ENCODE results near the gene ENPP3. TPM values are rescaled to one million over a fixed set of nuclear protein-coding genes. Genes with fewer than 3 reads are reported as not detected.

The ENPP3 gene
- total and polyA plus RNA-seq, 9 of the 15 experiments (the other 6 are each of a cell fraction or from before 2014, with no cell fraction given): 14.0 to 32.8 (median 21.6) TPM

GRCh38 chr6:131597446-131597845 is 39.7 kb upstream of the ENPP3 start:
- CTCF ChIA-PET (ENCODE audit: low intra/inter-chr PET ratio): no interaction called here
- ATAC-seq: peak; percentile 71
- intact Hi-C loops (cut with micrococcal nuclease): no loop called here
- in situ Hi-C loops (cut with MboI): no loop called here
- Histone ChIP-seq H3K4me3 (no peak overlapping the region), H2AFZ (ENCODE audit: low read depth, low read length) (no peak overlapping the region), H3K4me2 (ENCODE audit: insufficient read depth, low read length) (no peak overlapping the region), H3K27ac (ENCODE audit: extremely low read depth, low read depth, low read length) (no peak overlapping the region), H4K20me1 (replicated peaks; ENCODE audit: control insufficient read depth, insufficient read depth, low read length) (no peaks in the 10 kb centered on the region), H3K27me3 (ENCODE audit: control insufficient read depth in 2 of 2, insufficient read depth in 2 of 2, low read length in 2 of 2) (no peaks in the 10 kb centered on the region), H3K36me3 (ENCODE audit: control insufficient read depth, insufficient read depth, low read length) (peaks cover 89% of the 10 kb centered on the region), H3K9me1 (ENCODE audit: control insufficient read depth, insufficient read depth, low read length) (no peaks in the 10 kb centered on the region), H3K9me3 (replicated peaks; ENCODE audit: control insufficient read depth, insufficient read depth, low read depth, low read length) (no peaks in the 10 kb centered on the region), H3K4me1 (replicated peaks in 1 of 2; ENCODE audit: control insufficient read depth in 2 of 2, insufficient read depth in 2 of 2, low read length in 2 of 2) (no peaks in the 10 kb centered on the region), H3K9ac (ENCODE audit: insufficient read depth in 1 of 2, low read depth in 2 of 2, low read length in 2 of 2) (no peak overlapping the region), H3K79me2 (ENCODE audit: control insufficient read depth, insufficient read depth, low read length) (no peaks in the 10 kb centered on the region)
- WGBS (ENCODE audit: insufficient coverage, low coverage, missing lambda C conversion rate): 100% methylated on average over 3 of the region's 3 CpGs
- POLR2A ChIA-PET: no interaction called here
- no peak for FAIRE-seq
- DNase-seq (ENCODE audit: extremely low read depth in 1 of 4, low spot score in 3 of 4): no peak
- peak in 2 of 3 experiments; percentile 17 to 31; a peak in 2 of 6 replicates for TF ChIP-seq CTCF (IDR thresholded peaks at IDR 0.05 in 2 of 3, conservative IDR thresholded peaks at IDR 0.05 in 1 of 3; ENCODE audit: insufficient read depth in 2 of 3, low read depth in 1 of 3, low read length in 3 of 3)
- TF ChIP-seq HSF4 (CRISPR knock-in tag; IDR thresholded peaks at IDR 0.05; ENCODE audit: borderline replicate concordance): no peak
- BruUV-seq (replicated peaks): no TSS peak

- H3K4me3 ChIP-seq: no peak overlapping the region
- H3K9me1 ChIP-seq (ENCODE audit: control insufficient read depth, insufficient read depth, low read length): no peaks in the 10 kb centered on the region
- H3K4me2 ChIP-seq (ENCODE audit: insufficient read depth, low read length): no peak overlapping the region
- in situ Hi-C loops (cut with MboI) (no loop called here), intact Hi-C loops (cut with micrococcal nuclease) (no loop called here)
- 82% methylated on average over 4 of the region's 4 CpGs for WGBS (ENCODE audit: insufficient coverage, low coverage, missing lambda C conversion rate)
- no peaks in the 10 kb centered on the region for H3K4me1 ChIP-seq (replicated peaks in 1 of 2; ENCODE audit: control insufficient read depth in 2 of 2, insufficient read depth in 2 of 2, low read length in 2 of 2)
- no peaks in the 10 kb centered on the region for H3K27me3 ChIP-seq (ENCODE audit: control insufficient read depth in 2 of 2, insufficient read depth in 2 of 2, low read length in 2 of 2)
- FAIRE-seq: no peak
- no peaks in the 10 kb centered on the region for H3K9me3 ChIP-seq (replicated peaks; ENCODE audit: control insufficient read depth, insufficient read depth, low read depth, low read length)
- DNase-seq (ENCODE audit: extremely low read depth in 1 of 4, low spot score in 3 of 4): no peak
- ChIA-PET POLR2A (interaction anchor here (1.3 kb wide), 1 partner anchor 27 kb away, joined by 4 read pairs; the partner anchor contains the start of gene MED23), CTCF (ENCODE audit: low intra/inter-chr PET ratio) (no interaction called here)
- no peaks in the 10 kb centered on the region for H4K20me1 ChIP-seq (replicated peaks; ENCODE audit: control insufficient read depth, insufficient read depth, low read length)
- peaks cover 91% of the 10 kb centered on the region for H3K36me3 ChIP-seq (ENCODE audit: control insufficient read depth, insufficient read depth, low read length)
- no TSS peak for BruUV-seq (replicated peaks)
- no peak for ATAC-seq
- H3K79me2 ChIP-seq (ENCODE audit: control insufficient read depth, insufficient read depth, low read length): no peaks in the 10 kb centered on the region
- H3K9ac ChIP-seq (ENCODE audit: insufficient read depth in 1 of 2, low read depth in 2 of 2, low read length in 2 of 2): no peak overlapping the region
- H2AFZ ChIP-seq (ENCODE audit: low read depth, low read length): no peak overlapping the region
- H3K27ac ChIP-seq (ENCODE audit: extremely low read depth, low read depth, low read length): no peak overlapping the region
- TF ChIP-seq SLC30A9 (CRISPR knock-in tag; IDR thresholded peaks at IDR 0.05) (no peak), NCOA6 (IDR thresholded peaks at IDR 0.05) (no peak), KHSRP (IDR thresholded peaks at IDR 0.05) (no peak), BRF1 (IDR thresholded peaks at IDR 0.05; ENCODE audit: borderline replicate concordance, extremely low read depth, insufficient read length) (no peak), ARHGAP35 (IDR thresholded peaks at IDR 0.05; ENCODE audit: partially characterized antibody) (no peak), EGR1 (conservative IDR thresholded peaks at IDR 0.05) (no peak), MLX (CRISPR knock-in tag; conservative IDR thresholded peaks at IDR 0.05) (no peak), KDM4B (IDR thresholded peaks at IDR 0.05; ENCODE audit: borderline replicate concordance in 2 of 2, low read depth in 1 of 2) (no peak), MTF1 (CRISPR knock-in tag; IDR thresholded peaks at IDR 0.05; ENCODE audit: borderline replicate concordance) (no peak), SNIP1 (IDR thresholded peaks at IDR 0.05; ENCODE audit: low read depth) (no peak), ZNF3 (CRISPR knock-in tag; IDR thresholded peaks at IDR 0.05) (no peak), SETDB1 (IDR thresholded peaks at IDR 0.05; ENCODE audit: low read length) (no peak), SOX6 (IDR thresholded peaks at IDR 0.05) (no peak)
Observed at GRCh38 chr6:131600716-131601115, 36.4 kb upstream of the ENPP3 start.
